Upper lobe of right lung (tissue), 1 donor: ENCODE measurements around the gene ST6GALNAC2. TPM values are rescaled to one million over a fixed set of nuclear protein-coding genes. Genes with fewer than 3 reads are reported as not detected.

Experiments used
- ATAC-seq: fragments of 200-7000 bp; cut with Tn5 transposase; one replicate; pipeline ENCODE4 v1.9.1; 2020; ENCODE audit warnings: mild to moderate bottlenecking, moderate library complexity
- DNase-seq: peaks from one replicate; pipeline ENCODE4 v3.0.0-alpha.2; 2020
- H3K27ac ChIP-seq: fragments of 200-600 bp; one replicate; pipeline ENCODE4 v1.8.0; 2022
- H3K27me3 ChIP-seq: fragments of 200-600 bp; one replicate; pipeline ENCODE4 v1.8.0; 2022; ENCODE audit warnings: mild to moderate bottlenecking
- H3K36me3 ChIP-seq: fragments of 200-600 bp; one replicate; pipeline ENCODE4 v1.8.0; 2022
- H3K4me1 ChIP-seq: fragments of 200-600 bp; one replicate; pipeline ENCODE4 v1.8.0; 2022
- H3K4me3 ChIP-seq: fragments of 200-600 bp; one replicate; pipeline ENCODE4 v1.8.0; 2022; ENCODE audit warnings: mild to moderate bottlenecking
- H3K9me3 ChIP-seq: fragments of 200-600 bp; one replicate; pipeline ENCODE4 v1.8.0; 2022
- CTCF ChIP-seq: fragments of 200-600 bp; IDR thresholded peaks from one replicate; pipeline ENCODE4 v1.8.0; 2022; ENCODE audit warnings: antibody characterized with exemption
- intact Hi-C: fragments of 100-400 bp; cut with DNase I; formaldehyde crosslinking; loops from one replicate; pipeline ENCODE4 v1.11.0; 2022
- total RNA-seq: library from RNA; stranded (reverse); fragmentation: NEBNext Ultra II Directional; extraction: Animal tissue kit (Norgen Biotek cat#: 25700); gene quantifications from one replicate; pipeline ENCODE4 v1.2.1, GENCODE V29; 2021
- donor health status: DM: no; HTN: yes; CAD: no; lungs with severe emphysema.

Gene ST6GALNAC2
- total RNA-seq, 1 donor from 2014 or later: 24.5 TPM

- ATAC-seq (no peak), DNase-seq (no peak)
- intact Hi-C loops: no loop called here
- Histone ChIP-seq H3K4me1 (no peaks in the 10 kb centered on the region), H3K9me3 (no peaks in the 10 kb centered on the region), H3K36me3 (no peaks in the 10 kb centered on the region), H3K4me3 (no peak overlapping the region), H3K27me3 (no peaks in the 10 kb centered on the region), H3K27ac (no peak overlapping the region)
- no peak for TF ChIP-seq CTCF
These were observed 9.5 kb downstream of the ST6GALNAC2 start for GRCh38 chr17:76576189-76576588.

- intact Hi-C loops: no loop called here
- no peak overlapping the region for H3K4me3 ChIP-seq
- ATAC-seq (no peak), DNase-seq (no peak)
- no peaks in the 10 kb centered on the region for H3K9me3 ChIP-seq
- H3K27me3 ChIP-seq: no peaks in the 10 kb centered on the region
- TF ChIP-seq CTCF: no peak
- no peak overlapping the region for H3K27ac ChIP-seq
- no peaks in the 10 kb centered on the region for H3K4me1 ChIP-seq
- H3K36me3 ChIP-seq: no peaks in the 10 kb centered on the region
These were observed 10.1 kb downstream of the ST6GALNAC2 start for GRCh38 chr17:76575570-76575969.

- no peak overlapping the region for H3K27ac ChIP-seq
- intact Hi-C loops: no loop called here
- ATAC-seq (no peak), DNase-seq (no peak)
- no peaks in the 10 kb centered on the region for H3K9me3 ChIP-seq
- H3K36me3 ChIP-seq: no peaks in the 10 kb centered on the region
- TF ChIP-seq CTCF: no peak
- H3K4me1 ChIP-seq: no peaks in the 10 kb centered on the region
- no peak overlapping the region for H3K4me3 ChIP-seq
- H3K27me3 ChIP-seq: no peaks in the 10 kb centered on the region
These were observed 11.5 kb downstream of the ST6GALNAC2 start for GRCh38 chr17:76574166-76574565.

- Histone ChIP-seq H3K4me3 (no peak overlapping the region), H3K27ac (no peak overlapping the region), H3K27me3 (no peaks in the 10 kb centered on the region), H3K9me3 (no peaks in the 10 kb centered on the region), H3K36me3 (no peaks in the 10 kb centered on the region), H3K4me1 (peaks cover 3% of the 10 kb centered on the region)
- DNase-seq: no peak
- no peak for ATAC-seq
- TF ChIP-seq CTCF: no peak
- intact Hi-C loops: no loop called here
These were observed 12.6 kb downstream of the ST6GALNAC2 start for GRCh38 chr17:76573096-76573495.

- Histone ChIP-seq H3K27ac (no peak overlapping the region), H3K9me3 (no peaks in the 10 kb centered on the region), H3K4me1 (peaks cover 9% of the 10 kb centered on the region), H3K36me3 (no peaks in the 10 kb centered on the region), H3K4me3 (no peak overlapping the region), H3K27me3 (no peaks in the 10 kb centered on the region)
- no peak for TF ChIP-seq CTCF
- DNase-seq (no peak), ATAC-seq (no peak)
- intact Hi-C loops: no loop called here
These were observed 13.3 kb downstream of the ST6GALNAC2 start for GRCh38 chr17:76572201-76572910.
